NCI-H2227 treated with DMSO at 0.1 percent for 48 hours (cell line): ENCODE results near the gene OGG1.
"Not testable (repeated sequence)": the region's sequence is repeated elsewhere in the genome, so short reads cannot be mapped to it uniquely, and the experiment has no call there.

Experiments
- DNase-seq: peaks from one replicate; lab custom pipeline; 2025; lab: John Stamatoyannopoulos, UW

Gene OGG1

DNA sequence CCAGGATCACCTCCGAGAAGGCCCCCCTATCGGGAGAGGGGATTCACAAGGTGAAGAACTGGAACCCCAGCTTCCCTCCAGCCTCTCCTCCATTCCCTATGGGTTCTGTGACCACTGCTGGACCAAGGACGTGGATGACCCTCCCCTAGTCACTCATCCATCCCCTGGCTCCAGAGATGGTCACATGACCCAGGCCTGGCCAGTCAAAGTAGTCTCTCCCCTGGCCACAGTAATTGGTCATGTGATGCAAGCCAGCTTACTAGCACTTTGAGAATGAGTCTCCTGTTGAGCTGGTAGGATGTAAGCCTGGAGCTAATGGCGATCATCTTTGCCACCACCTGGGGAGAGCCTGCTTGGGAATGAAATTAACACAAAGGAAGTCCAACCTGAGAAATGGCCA lies 16.1 kb downstream of the OGG1 start:
- no peak for DNase-seq

GRCh38 chr3:9767418-9767817 lies 17.7 kb downstream of the OGG1 start:
- no peak for DNase-seq

DNA sequence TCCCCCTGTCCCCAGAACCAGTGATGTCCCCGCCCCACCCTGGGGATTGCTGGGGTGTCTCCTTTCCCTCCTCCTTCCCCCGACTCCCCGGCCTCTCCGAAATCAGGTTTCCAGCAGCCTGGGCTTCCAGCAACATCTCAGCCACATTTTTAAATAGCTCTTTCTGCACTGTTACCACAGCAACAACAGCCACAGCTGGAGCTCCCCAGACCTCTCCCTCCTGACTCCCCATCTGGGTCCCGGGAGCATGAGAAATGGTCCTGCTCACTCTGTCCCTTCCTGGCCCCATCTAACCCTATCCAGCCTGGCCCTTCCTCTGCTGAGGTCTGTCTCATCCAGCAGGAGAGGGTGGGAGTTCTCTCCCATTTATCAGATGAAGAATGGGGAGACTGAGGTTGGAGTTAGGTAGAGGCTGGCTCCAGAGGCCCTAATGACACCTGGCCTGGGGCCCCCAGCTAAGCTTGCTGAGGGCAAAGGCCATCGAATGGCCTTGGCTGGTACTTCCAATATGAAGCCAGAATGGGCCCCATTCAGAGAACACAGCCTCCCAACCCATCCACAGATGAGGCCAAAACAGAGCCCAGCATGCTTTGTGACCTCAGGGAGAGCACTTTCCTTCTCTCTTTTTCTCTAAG lies 18.5 kb downstream of the OGG1 start:
- DNase-seq: no peak

DNA sequence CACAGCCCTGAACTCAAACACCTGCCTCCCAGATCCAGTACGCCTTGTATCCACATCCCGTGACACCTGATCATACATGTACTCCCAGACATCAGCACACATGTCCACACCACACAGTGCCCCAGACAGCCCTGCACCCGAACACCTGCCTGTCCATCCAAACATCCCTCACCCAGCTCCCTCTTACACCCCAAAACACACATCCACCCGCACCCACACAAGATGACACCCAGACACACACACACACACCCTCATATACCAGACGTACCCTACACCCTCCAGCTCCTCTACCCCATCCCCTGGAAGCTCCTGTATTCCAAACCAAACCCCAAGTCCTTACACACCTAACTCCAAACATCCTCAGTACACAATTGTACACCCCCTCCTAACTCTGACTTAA lies 19.3 kb downstream of the OGG1 start:
- DNase-seq: no peak

GRCh38 chr3:9769426-9770275 lies 19.9 kb downstream of the OGG1 start, which contains the start of gene CAMK1:
CAMK1 (minus strand) TSS chr3:9769947; CDS start chr3:9767749, 2,198 bp downstream.
- peak; percentile 47 for DNase-seq

GRCh38 chr3:9770276-9770812 lies 20.6 kb downstream of the OGG1 start:
- no peak for DNase-seq

GRCh38 chr3:9771007-9771406 lies 21.3 kb downstream of the OGG1 start:
- not testable (repeated sequence) for DNase-seq

DNA sequence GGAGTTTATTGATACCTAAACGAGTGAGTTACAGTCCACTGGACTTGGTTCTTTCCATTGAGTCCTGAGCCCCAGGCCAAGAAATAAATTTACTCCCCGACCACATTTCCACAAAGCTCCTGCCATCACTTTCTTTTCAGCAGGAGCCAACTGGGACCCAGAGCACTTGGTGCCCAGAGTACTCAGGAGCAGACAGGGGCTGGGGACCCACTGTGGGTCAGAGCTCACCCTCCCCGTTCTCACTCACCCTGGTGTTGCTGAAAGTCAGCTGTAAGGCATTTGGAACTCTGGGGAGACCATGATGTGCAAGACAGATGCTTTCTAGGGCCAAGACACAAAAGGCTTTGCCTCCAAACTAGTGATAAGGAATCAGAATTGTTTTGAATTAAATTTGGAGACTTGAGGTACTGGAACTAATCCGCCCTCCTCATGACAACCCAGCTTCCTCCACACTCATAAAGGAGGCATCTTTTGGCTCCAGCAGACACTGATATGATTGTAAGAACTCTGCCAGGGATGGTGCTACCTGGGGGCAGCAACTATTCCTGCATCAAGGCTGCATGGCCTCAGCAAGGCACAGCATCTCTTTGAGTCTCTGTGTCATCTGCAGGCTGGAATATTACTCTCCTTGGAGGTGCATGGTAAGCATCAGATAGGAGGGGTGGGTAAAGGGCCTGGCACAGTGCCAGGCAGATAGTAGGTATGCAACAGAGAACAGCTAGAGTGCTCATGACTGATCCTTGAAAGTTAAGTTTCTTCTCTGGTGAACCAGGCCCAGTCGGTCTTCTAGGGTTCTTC lies 27.3 kb downstream of the OGG1 start:
- DNase-seq: no peak

- no peak for DNase-seq
These were observed 27.9 kb downstream of the OGG1 start for GRCh38 chr3:9777694-9778021.

DNA sequence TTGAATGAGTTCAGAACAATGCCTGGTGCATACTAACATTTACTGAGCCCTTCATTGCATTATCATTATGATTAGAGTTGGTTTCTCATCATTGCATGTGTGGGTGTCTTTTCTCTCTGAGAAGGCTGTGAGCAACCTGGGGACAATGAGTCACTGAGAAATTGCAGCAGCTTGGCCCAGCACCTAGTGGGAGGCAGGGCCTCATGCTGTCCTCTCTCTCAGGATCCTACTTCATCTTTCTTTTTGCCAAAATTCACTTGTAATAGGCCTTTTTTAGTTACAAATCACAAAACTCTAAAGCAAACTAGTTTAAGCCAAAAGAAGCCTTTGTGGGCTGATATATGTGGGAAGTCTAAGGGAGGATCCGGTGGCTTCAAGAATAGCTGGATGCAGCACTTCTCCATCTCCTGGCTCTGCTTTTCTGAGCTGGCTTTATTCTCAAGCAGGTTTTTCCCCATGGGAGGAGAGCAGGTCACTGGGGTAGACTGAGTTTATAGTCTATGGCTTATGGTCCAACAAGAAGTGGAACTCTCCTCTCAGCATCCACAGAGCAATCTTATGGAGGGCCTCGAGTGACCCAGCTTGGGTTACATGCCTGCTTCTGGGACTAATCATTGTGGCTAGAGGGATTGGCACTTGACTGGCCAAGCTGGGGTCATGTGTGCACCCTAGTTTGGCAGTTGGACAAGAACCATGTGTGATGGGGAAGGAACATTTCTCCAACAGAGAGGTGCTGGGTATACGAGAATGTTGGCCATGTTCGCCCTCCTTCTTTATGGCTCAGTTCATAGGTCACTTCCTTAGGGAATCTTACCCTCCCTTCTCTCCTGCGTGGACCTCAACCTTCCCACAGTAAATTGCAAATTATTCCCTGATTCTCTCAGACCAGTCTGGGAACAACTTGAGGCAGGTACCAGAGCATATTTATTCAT lies 28.7 kb downstream of the OGG1 start:
- no peak for DNase-seq

DNA sequence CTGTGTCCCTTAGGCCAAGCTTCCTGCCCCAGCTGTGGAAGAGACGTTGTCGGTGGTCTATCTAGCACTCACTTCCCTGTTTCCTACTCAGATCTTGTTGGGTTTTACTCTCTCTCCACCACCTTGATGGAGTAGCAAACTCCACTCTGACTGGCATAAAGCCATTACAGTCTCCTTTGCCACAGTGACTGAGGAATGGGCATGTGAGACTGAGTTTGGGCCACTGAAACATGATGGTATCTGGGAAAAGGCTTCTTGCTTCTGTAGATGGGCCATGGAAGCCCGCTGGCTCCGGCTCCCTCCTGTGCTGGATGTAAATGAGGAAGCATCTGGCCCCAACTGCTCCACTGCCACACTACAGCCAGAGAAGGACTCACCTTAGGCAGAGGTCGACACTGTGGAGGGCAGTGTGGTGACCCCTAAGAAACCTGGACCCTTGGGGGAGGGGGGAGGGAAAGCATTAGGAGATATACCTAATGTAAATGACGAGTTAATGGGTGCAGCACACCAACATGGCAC lies 29.4 kb downstream of the OGG1 start:
- DNase-seq: no peak

GRCh38 chr3:9779721-9780457 lies 30.1 kb downstream of the OGG1 start:
- no peak for DNase-seq

GRCh38 chr3:9780458-9780812 lies 30.7 kb downstream of the OGG1 start:
- no peak for DNase-seq

GRCh38 chr3:9780910-9781309 lies 31.2 kb downstream of the OGG1 start:
- DNase-seq: no peak

GRCh38 chr3:9781551-9781950 lies 31.8 kb downstream of the OGG1 start:
- no peak for DNase-seq

GRCh38 chr3:9781978-9782603 lies 32.3 kb downstream of the OGG1 start:
- DNase-seq: no peak

GRCh38 chr3:9782770-9783169 lies 33.0 kb downstream of the OGG1 start:
- no peak for DNase-seq

GRCh38 chr3:9783954-9784353 lies 34.2 kb downstream of the OGG1 start:
- DNase-seq: no peak

DNA sequence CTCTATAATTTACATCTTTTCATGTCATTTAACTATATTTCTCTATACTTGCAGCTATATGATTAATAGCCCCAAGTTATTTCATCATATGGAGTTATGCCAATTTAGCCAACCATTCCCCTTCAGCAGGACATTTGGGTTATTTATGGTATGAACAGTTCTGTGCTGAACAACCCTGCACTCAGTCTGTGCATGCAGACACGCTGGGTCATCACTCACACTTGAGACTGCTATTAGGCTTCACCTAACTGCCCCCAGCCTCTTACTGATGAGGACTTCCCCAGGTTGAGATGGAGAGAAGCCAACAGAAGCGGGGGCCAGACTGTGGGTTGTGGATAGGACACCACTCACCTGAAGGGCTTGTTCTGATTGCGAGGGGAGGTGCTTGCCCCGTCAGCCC lies 35.2 kb downstream of the OGG1 start:
- DNase-seq: peak; percentile 4

- DNase-seq: no peak
These were observed 35.9 kb downstream of the OGG1 start for GRCh38 chr3:9785602-9786001.
